Nephron progenitor cell (in vitro differentiated cells): ENCODE data around the gene GAMT.
A peak's percentile ranks its signal among the peaks of the same experiment; 100 is the strongest.

Experiments used
- DNase-seq: peaks from one replicate; pipeline ENCODE4 v3.0.0; 2021
- H3K27ac Mint-ChIP-seq: 2 replicates; pipeline ENCODE4 v1.8.0; 2021; ENCODE audit warnings: mild to moderate bottlenecking, moderate library complexity, mixed read lengths
- H3K27me3 Mint-ChIP-seq: 2 replicates; pipeline ENCODE4 v1.8.0; 2021; ENCODE audit warnings: mild to moderate bottlenecking, low read depth, mixed read lengths; ENCODE audit not compliant: poor library complexity
- H3K36me3 Mint-ChIP-seq: 2 replicates; pipeline ENCODE4 v1.8.0; 2021; ENCODE audit warnings: low read depth, mixed read lengths
- H3K4me1 Mint-ChIP-seq: 2 replicates; pipeline ENCODE4 v1.8.0; 2021; ENCODE audit warnings: mixed read lengths
- H3K4me3 Mint-ChIP-seq: 2 replicates; pipeline ENCODE4 v1.8.0; 2021; ENCODE audit warnings: mild to moderate bottlenecking, moderate library complexity, mixed read lengths
- H3K9me3 Mint-ChIP-seq: 2 replicates; pipeline ENCODE4 v1.8.0; 2021; ENCODE audit warnings: mild to moderate bottlenecking, moderate library complexity, mixed read lengths
- CTCF ChIP-seq: fragments of 200-600 bp; sonication (generic); IDR thresholded peaks from 2 replicates; pipeline ENCODE4 v1.5.0; 2021; ENCODE audit warnings: antibody characterized with exemption

Gene GAMT

DNA sequence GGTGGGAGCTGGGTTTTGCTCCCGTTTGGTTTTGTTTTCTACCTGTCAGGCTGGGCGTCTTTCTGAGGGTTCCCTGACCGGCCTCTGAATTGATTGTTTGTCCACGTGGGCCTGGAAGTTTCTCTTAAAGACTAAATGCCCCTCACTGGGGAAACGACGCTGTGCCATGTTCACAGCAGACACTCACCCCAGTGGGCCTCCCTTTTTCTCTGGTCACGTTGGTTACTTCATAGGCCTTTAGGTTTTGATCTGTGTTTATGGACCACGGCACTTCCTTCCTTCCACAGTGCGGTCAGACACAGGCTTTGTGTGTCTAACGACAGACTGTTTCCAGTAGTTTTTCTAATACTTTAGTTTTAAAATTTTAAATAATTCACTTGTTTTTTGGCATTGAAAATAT lies 37.7 kb downstream of the GAMT start:
- Mint-ChIP-seq H3K4me3 (no peak overlapping the region), H3K27me3 (no peaks in the 10 kb centered on the region), H3K4me1 (peaks cover 66% of the 10 kb centered on the region), H3K27ac (no peak overlapping the region), H3K9me3 (no peaks in the 10 kb centered on the region), H3K36me3 (peaks cover 64% of the 10 kb centered on the region)
- TF ChIP-seq CTCF: no peak
- DNase-seq: no peak

GRCh38 chr19:1362387-1363257 lies 38.7 kb downstream of the GAMT start:
- DNase-seq: no peak
- Mint-ChIP-seq H3K27ac (no peak overlapping the region), H3K4me3 (peak overlapping the region; percentile 61), H3K27me3 (no peaks in the 10 kb centered on the region), H3K4me1 (peaks cover 76% of the 10 kb centered on the region), H3K36me3 (peaks cover 74% of the 10 kb centered on the region), H3K9me3 (no peaks in the 10 kb centered on the region)
- TF ChIP-seq CTCF: no peak

- no peak for TF ChIP-seq CTCF
- no peaks in the 10 kb centered on the region for H3K9me3 Mint-ChIP-seq
- peaks cover 78% of the 10 kb centered on the region for H3K4me1 Mint-ChIP-seq
- no peaks in the 10 kb centered on the region for H3K27me3 Mint-ChIP-seq
- H3K36me3 Mint-ChIP-seq: peaks cover 75% of the 10 kb centered on the region
- no peak for DNase-seq
- peak overlapping the region; percentile 83 for H3K27ac Mint-ChIP-seq
- H3K4me3 Mint-ChIP-seq: peak overlapping the region; percentile 73
Observed at GRCh38 chr19:1361601-1362386, 39.5 kb downstream of the GAMT start.

GRCh38 chr19:1360818-1361461 lies 40.4 kb downstream of the GAMT start:
- H3K27me3 Mint-ChIP-seq: no peaks in the 10 kb centered on the region
- TF ChIP-seq CTCF: no peak
- peak overlapping the region; percentile 73 for H3K4me3 Mint-ChIP-seq

DNA sequence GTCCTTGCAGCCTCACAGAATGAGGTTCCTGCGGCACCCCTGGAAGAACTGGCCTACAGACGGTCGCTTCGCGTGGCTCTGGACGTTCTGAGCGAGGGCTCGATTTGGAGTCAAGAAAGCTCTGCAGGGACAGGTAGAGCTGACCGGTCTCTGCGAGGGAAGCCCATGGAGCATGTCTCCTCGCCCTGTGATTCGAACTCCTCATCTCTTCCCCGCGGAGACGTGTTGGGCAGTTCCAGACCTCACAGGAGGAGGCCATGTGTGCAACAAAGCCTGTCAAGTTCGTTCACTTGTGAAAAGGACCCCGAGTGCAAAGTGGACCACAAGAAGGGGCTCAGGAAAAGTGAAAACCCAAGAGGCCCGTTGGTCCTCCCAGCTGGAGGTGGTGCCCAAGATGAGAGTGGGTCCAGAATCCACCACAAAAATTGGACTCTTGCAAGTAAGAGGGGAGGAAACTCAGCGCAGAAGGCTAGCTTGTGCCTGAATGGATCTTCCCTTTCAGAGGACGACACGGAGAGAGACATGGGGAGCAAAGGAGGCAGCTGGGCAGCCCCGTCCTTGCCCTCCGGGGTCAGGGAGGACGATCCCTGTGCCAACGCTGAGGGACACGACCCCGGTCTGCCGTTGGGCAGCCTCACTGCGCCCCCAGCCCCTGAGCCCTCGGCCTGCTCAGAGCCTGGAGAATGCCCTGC lies 41.1 kb downstream of the GAMT start:
- Mint-ChIP-seq H3K4me1 (peaks cover 90% of the 10 kb centered on the region), H3K27ac (no peak overlapping the region), H3K4me3 (peak overlapping the region; percentile 45), H3K27me3 (no peaks in the 10 kb centered on the region), H3K9me3 (no peaks in the 10 kb centered on the region), H3K36me3 (peaks cover 69% of the 10 kb centered on the region)
- no peak for DNase-seq
- no peak for TF ChIP-seq CTCF

More at GRCh38 chr19:1360818-1361461, 40.4 kb downstream of the GAMT start:
- peak; percentile 67 for DNase-seq
- H3K27ac Mint-ChIP-seq: peak overlapping the region; percentile 92
- H3K4me1 Mint-ChIP-seq: peaks cover 87% of the 10 kb centered on the region
- no peaks in the 10 kb centered on the region for H3K9me3 Mint-ChIP-seq
- peaks cover 73% of the 10 kb centered on the region for H3K36me3 Mint-ChIP-seq
